NCI-H460 (cell line): ENCODE data around the gene LRP1B. TPM values are rescaled to one million over a fixed set of nuclear protein-coding genes. Genes with fewer than 3 reads are reported as not detected.

Experiments used
- DNase-seq: peaks from one replicate; pipeline ENCODE4 v3.0.0-alpha.2; 2016; ENCODE audit warnings: low read depth; ENCODE audit errors: extremely low read depth
- total RNA-seq: library from RNA; depleted of rRNA; stranded (reverse); fragments of >200 nt; shearing (Covaris generic); gene quantifications from 2 replicates; pipeline ENCODE4 v1.2.3, GENCODE V29; 2014

LRP1B gene
- total RNA-seq, 1 experiment from 2014 or later, result 4.0 TPM

DNA sequence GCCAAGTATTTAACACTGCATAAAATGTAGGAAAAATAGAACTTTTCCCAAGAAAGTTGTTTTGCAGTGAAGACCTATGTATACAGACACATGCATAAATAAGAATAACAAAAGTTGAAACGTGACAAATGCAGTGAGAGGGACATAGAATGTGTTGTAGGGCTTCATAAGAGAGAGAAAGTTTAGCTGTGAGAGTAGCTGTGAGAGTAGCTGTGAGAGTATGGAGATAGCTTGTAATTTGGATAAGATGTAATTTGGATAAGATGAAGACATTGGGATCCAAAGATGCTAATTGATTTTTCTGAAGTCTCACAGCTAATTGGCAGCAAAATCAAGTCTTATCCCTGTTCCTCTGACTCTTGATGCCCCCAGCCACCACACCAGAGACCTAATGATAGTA is 170.9 kb downstream of the LRP1B start:
- DNase-seq, result no peak

DNA sequence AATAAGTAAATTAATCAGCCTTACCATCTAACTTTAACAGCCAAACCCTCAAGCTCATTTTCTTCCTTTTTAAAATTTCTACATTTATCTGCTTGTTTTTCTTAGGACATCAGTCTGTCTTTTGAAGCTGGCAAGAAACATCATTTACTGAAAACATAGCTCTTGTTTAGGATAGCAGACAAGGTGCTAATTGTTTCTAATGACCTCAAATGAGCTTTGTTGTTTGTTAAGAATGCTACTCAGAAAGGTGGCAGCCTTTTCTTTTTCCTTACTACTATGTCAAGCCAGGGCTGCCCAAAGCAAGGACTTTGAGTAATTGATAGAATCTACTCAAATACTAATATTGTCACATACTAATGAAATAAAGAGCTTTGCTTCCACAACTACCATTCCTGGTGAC is 171.8 kb downstream of the LRP1B start:
- DNase-seq, result no peak

DNA sequence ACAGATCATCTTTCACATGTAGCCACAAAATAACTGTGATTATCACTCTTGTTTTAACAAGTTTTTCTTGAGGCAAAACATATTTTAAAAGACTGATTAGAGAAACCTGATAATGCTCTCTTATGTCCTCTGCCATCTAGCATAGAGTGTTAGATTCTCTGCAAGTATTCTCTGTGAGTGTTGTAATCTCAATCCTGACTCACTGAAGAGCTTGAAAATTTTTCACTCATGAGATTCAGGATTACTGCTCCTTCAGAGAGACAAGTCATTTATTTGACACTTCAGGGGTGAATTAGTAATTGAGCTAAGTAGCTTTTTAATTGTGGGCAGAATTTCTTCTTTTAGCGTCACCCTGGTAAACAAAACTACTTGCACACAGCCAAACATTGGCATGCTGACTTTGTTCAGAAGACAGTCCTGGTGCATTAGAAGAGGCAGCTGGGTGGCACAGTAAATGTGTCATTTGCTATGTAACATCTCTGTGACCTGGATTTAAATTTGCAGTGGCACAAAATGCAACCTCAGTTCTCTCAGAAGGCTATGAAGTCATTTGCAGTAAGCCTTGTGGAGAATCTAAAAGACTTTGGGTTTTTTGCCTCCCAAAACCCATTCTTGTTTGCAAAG is 172.9 kb downstream of the LRP1B start:
- DNase-seq, result no peak

DNA sequence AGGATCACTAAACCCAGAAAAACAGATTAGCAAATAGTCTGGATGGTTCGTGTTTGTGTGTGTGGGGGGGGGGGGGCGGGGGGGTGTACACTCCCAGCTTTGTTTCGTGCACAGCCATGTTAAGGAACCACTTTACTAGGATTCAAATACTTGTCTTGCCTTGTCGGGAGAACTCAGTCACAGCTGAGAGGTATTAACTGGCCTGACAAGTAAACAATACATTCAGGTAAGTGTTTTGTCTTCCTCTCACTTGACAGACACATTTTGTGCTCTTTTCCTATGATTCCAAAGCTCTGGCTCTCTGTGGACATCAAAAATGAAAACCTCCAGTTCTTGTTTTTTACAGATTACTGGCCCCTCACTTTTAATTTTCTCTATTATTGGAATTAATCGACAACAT is 173.5 kb downstream of the LRP1B start:
- no peak for DNase-seq

DNA sequence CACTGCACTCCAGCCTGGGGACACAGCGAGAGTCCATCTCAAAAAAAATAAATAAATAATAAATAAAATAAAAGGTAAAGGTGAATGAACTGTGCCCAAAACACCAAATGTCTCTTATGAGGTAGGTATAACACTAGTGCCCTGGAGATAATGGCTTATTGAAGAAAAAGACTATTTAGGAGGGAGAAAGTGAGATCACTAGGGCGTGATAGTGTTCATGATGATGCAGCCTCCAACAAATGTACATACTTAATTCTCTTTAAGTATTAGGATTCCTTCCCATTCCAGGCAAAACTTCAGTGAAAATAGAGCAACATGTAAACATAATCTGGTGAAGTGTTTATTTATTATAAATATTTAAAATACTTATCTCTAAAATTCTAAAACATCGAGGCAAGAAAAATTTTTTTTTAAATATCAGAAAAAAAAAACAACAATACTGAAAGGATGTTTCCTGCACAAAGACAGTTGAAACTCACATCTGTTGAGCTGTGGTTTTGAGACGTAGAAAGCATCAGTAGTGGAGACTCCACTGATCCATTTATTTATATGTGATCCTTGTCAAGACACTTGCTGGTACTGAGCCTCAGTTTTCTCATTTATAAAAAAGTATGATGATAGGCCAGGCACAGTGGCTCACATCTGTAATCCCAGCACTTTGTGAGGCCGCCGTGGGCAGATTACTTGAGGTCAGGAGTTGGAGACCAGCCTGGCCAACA is 183.3 kb downstream of the LRP1B start:
- DNase-seq, result no peak

DNA sequence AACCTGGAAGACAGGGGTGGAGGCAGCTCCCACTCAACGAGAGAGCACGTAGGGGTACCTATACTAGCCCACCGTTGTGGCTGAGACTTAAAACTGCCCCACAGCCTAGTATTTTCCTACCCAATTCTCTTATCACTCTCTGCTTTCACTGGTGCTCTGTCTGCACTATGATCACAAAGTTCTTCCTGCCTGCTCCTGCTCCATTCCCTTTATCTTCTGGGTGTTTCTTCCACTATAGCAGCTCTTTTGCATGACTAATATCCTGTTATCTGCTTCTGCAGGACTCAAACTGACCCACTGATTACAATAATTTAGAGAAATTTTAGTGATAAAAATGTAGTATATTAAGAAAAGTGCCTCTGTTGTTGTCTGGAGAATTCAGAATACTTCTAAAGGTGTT is 184.8 kb downstream of the LRP1B start:
- DNase-seq, result no peak

DNA sequence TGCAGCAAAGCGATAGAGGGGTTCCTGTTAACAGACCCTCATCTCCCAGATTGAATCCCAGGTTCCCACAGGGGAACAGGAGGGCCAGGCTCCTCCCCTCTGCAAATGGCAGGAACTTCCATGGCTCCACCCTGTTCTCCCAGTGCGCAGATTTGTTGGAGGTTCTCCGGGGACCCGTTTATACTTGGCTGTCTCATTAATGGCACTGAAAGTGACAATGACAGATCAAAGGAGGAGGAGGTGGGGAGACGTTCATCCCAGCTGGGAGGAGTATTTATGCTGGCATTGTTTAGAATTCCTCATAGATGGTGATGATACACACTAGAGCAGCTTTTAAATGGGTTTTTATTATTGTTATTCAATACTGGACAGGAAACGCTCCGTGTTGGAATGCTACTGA is 186.9 kb downstream of the LRP1B start:
- DNase-seq, result no peak

DNA sequence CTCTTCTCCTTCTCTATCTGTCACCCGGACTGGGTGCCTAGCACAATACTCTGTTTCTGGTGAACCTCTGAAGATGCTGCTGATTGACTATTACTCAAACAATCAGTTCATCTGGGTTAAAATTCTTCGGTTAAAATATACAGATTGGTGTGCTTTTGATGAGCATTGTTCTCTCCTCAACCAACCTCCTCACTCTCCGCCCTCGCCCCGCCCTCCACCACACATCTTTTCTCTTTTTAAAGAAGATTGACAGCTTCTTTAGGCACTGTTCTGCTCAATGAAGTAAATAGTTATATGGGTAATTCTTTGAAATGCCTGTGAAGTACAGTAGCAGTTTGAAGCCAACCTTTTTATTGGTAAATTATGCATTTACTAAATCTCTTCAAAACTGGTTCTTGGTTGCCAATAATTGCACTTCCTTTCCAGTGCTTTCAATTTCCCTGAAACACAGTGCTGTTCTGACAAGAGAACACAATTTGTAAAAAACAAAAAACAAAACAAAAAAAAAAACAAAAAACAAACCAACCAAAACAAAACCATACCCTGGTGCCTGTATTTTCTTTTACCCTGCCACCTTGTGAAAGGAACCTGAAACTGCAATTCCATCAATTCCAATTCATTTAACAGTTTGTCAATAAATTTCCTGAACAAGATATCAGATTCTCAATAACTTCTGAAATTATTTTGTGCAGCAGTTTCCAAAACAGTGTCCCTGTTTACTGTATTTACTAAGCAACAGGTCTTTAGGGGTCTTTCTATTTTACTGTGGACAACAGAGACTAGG is 188.6 kb downstream of the LRP1B start:
- DNase-seq, result no peak

DNA sequence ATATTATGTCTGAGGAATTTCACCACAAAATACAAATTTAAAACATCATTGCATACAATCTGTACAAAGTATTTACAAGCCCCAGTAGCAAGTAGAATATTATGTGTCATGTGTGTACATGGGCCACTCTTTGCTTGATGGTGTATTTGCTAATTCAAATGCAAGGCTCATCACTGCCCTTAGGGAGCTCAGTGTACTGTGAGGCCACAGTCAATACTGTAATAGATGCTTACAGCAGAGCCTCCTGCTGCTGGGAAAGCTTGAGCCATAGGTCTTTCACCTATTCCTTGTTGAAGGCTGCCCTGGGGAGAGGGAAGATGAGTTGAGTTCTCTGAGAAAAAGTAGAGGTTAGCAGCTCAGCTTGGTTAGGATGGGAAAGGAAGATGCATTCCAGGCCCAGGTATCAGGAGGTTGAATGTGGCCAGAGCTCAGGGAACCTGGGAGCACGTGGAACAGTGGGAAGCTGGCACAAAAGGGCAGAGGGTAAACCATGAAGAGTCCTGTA is 189.6 kb downstream of the LRP1B start:
- no peak for DNase-seq

DNA sequence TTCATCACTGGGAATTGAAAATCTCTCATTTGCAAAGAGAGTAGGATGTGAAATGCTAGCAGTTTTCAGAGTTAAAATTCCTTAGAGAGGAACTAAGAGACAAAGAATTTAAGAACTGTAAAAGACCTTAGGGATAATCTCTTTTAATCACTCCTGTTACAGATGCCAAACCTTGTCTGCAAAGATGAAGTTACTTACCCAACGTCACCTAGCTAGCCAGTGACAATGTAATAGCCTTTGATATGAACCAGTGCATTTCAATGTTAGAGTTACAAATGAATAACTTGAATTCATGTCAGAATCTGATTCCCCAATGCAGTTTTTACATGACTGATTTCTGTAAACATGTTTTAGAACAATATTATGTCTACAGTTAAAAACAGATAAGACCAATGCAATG is 190.1 kb downstream of the LRP1B start:
- DNase-seq, result no peak

DNA sequence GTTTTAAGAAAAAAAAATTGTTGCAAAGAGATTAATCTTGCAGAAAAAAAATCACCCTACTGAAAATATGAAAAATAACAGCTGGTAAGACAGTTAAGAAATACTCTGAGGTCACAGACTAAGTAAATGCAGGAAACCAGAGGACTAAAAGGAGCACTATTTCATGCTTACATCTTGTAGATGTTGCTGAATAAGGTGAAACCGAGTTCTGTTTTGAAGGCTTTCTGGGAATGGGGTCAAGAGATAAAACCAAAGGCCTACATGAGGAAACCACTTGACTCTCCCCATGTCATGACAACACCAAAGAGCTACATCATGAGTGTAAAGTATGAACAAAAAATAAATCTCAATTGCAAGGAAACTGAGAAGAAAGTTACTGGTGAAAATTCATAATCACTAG is 197.6 kb downstream of the LRP1B start:
- DNase-seq, result no peak

DNA sequence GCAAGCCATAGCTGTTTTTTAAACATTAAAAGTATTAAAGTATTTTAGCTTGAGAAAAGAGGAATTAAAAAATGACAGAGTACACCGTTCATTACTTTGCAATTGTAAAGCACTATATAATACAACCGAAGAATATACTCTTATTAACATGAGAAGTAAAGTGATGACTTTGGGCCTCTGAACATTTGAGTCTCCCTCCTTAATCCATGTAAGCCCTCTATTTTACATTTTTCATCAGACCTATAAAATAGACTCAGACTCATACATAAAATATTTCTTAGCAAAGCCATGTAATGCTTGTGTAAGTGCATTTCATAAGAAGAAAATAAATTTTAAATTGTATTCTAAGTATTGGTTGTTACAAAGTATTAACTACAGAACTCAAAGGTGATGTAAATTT is 198.6 kb downstream of the LRP1B start:
- no peak for DNase-seq

DNA sequence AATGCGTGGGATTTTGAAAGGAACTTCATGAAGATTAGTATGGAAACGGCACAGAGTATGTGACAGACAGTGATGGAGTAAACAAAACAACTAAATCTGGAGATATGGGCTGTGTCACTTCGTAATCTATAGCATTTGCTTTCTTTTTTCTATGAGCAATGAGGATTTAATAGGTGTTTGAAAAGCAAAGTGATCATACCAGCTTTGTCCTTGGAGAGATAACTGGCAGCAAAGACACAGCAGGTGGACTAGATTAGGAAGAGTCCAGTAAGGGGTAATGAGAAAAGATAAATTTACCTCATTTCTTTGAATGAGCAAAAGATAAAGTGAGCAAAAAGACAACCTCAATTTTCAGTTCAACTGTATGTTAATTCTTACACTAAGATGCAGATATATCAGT is 199.0 kb downstream of the LRP1B start:
- DNase-seq, result no peak

DNA sequence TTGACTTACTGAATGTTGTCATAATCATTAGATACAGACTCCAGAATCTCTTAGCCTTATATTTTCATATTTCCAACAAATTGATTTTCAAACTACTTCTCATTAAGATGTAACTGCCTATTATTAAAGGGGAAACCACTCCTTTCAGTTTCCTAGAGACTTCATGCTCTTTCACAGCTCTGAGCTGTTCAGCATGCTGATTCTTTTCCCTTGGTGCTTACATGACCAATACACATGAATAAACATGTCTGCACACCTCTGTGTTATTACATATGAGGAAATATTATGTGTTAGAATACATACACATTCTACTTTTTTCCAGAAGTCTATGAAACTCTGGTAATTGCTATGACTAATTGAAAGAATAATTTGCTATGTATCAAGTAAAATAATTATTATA is 200.0 kb downstream of the LRP1B start:
- no peak for DNase-seq

DNA sequence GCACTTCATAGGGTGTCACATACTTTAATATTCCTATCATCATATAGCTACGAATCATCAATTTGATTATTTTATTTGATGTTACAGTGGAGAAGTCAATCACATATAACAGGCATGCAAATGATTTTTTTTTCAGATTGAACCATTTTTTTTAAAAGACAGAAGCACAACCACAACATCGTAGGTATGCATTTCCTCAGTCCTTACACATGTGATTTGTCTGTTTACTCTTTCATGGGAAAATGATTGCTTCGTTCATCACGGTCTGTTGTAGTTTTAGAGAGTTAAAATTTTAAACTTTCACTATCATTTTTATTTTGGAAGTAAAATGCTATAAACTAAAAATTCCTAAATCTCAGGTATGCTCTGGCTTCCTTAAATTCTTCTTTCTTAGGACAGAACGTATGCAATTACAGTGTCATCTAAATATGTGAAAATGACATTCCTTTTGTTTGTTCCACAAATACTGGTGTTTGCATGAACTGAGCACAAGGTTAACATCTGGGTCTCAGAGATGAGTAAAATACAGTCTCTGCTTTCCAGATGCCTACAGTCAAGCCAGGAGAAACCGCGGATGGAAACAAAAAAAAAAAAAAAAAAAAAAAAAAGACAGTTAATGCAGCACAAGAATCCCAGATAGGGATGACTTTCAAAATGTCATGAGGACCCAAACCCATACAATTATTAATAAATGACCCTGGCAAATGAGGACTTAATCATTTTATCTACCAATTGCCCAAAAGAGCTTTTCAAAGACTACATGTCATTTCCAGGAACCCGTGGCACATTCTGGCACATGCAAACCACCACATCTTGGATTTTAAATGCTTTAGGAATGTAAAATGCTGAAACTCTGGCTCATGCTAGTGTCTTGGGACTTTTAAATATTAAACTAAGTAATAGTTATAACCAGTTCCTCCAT is 201.2 kb downstream of the LRP1B start:
- DNase-seq, result no peak

DNA sequence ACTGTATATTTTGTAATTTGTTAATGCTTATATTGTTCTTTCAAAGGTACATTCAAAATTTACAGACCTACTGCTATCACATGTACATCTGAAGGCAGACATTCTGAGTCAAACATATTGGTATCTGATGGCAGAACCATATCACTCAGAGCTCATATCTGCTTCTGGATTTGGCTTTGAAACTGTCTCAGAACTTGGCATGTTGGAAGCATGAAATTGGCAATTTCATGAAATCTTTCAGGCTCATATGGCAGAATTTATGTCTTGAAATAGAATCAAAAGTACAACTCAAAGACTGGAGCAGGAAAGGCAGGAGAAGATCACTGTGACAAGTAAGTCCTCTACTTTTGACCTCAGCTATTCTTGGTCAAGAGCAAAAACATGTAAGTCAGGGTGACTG is 202.3 kb downstream of the LRP1B start:
- DNase-seq, result no peak

DNA sequence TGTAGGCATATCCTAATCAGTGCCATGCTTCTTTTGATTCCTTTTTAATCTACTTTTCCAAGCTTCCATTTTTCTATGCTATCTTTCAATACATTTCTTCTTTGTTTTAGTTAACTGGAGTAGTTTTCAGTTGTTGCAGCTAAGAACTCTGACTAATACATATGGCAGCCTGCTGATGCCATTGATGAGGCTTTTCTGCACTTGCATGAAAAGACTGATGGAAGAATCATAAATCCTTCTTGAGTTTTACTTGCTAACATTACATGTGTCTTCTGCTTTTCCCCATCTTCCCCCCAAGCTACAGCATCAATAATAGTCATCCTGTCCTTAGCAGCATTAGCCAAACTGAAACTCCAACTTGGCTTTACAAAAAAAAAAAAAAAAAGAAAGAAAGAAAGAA is 203.3 kb downstream of the LRP1B start:
- DNase-seq, result no peak

DNA sequence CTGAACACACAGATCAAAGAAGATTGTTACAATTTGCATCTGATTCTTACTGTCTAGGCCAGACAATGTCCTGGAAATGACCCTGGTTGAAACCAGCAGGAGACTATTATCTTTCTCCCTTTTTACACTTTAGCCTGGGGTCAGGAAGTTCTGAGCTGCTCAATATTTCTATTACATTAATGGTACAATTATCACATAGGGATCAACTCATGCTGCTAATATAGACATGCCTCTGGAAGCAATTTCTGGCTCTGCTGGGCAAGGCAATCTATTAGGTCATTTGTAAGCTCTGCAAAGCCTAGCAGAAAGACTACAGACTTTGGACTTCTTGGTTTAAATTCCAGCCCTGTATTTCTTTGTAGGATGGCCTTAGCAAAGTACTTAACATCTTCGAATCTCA is 205.3 kb downstream of the LRP1B start:
- no peak for DNase-seq

DNA sequence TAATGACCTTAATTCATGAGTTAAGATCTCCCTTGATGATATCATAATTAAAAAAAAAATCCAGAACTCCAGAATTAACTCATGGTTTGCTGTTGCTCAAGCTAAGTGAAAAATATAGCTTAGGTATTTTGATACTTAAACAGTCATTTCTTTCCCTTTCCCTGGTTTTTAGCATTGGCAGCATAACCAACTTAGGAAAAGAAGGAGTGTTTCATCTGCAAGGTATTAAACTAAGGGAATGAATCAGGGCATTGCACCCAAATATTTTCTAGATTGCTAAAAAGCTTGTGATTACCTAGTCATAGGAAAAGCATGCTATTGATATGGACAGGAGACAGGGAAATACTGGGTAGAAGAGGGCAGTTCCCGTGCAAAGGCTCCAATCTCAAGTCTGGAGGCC is 207.2 kb downstream of the LRP1B start:
- DNase-seq, result no peak

DNA sequence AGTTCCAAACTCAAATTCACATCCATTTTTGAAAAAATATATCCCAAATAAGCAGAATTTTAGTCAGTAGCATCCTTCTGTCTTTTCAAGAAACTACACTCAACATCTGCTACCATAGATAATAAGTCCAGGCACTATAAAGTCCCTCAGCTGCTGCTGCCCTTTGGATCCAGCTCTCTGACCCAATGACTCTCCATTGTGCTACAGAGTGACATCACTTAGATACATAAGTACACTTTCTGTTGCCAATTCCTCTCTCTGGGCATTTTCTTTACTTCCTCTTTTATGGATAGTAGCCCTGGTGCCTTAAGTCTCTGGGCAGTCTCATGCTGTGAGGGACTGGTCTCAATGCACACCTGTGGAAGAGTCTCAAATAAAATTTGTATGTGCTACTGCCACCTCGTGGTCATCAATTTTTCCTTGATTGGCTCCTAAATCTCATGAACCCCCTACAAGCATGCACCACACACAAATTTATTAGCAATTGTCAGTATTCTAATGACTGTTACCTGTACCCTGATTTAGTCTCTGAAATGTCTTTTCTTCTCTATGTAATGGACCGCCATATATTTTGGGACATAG is 219.2 kb downstream of the LRP1B start:
- DNase-seq, result peak; percentile 22
